ENCODE data around the gene PIP4K2A.
A peak's percentile ranks its signal among the peaks of the same experiment; 100 is the strongest.

DNA sequence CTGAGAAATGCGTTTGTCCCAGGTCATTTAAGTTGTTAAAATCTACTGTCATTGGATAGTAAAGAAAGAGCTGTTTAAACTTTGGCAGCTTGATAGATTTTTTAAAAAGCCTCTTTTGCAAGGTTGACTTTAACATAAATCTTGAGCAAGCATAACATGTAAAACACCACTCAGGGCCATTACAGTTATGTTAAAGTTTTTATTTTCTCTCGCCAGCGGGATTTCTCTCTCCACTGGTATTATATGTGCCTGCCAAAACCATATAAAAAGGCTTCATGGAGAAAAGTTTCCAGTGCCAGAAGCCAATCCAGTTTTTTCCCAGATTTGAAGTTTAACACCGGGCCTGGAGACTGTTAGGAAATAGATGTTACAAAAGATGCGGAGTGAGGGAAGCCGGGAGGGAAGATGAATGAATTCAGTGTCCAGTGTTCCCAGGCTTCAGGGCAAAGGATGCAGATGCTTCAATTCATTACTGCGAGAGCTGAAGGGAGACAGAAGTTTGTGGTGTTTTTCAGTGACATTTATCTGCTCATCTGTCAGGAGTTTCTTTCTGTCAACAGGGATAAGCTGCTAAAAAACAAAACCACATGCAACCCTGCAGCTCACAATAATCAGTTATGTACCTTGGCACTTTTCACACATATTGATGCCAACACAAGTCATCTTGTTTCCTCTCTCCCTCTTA, 213.6 kb downstream of the PIP4K2A start:
- TF ChIP-seq ESRRG (CRISPR knock-in tag; IDR thresholded peaks at IDR 0.05): no peak
- no peak for TF ChIP-seq ZFP30 (CRISPR knock-in tag; IDR thresholded peaks at IDR 0.05)
- TF ChIP-seq TCF4 (CRISPR knock-in tag; IDR thresholded peaks at IDR 0.05; ENCODE audit: borderline replicate concordance): peak; percentile 75; the same call in 1 of the 2 replicates
- TF ChIP-seq RARB (CRISPR knock-in tag; IDR thresholded peaks at IDR 0.05): no peak
- TF ChIP-seq, protein P1, sequence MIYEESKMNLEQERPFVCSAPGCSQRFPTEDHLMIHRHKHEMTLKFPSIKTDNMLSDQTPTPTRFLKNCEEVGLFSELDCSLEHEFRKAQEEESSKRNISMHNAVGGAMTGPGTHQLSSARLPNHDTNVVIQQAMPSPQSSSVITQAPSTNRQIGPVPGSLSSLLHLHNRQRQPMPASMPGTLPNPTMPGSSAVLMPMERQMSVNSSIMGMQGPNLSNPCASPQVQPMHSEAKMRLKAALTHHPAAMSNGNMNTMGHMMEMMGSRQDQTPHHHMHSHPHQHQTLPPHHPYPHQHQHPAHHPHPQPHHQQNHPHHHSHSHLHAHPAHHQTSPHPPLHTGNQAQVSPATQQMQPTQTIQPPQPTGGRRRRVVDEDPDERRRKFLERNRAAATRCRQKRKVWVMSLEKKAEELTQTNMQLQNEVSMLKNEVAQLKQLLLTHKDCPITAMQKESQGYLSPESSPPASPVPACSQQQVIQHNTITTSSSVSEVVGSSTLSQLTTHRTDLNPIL (CRISPR knock-in tag; IDR thresholded peaks at IDR 0.05; ENCODE audit: low read depth): no peak
- TF ChIP-seq, protein P2, sequence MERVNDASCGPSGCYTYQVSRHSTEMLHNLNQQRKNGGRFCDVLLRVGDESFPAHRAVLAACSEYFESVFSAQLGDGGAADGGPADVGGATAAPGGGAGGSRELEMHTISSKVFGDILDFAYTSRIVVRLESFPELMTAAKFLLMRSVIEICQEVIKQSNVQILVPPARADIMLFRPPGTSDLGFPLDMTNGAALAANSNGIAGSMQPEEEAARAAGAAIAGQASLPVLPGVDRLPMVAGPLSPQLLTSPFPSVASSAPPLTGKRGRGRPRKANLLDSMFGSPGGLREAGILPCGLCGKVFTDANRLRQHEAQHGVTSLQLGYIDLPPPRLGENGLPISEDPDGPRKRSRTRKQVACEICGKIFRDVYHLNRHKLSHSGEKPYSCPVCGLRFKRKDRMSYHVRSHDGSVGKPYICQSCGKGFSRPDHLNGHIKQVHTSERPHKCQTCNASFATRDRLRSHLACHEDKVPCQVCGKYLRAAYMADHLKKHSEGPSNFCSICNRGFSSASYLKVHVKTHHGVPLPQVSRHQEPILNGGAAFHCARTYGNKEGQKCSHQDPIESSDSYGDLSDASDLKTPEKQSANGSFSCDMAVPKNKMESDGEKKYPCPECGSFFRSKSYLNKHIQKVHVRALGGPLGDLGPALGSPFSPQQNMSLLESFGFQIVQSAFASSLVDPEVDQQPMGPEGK (CRISPR knock-in tag; IDR thresholded peaks at IDR 0.05; ENCODE audit: borderline replicate concordance): no peak
- no peak for TF ChIP-seq ZFP3 (CRISPR knock-in tag; IDR thresholded peaks at IDR 0.05)
- no peak for TF ChIP-seq TOX (CRISPR knock-in tag; IDR thresholded peaks at IDR 0.05; ENCODE audit: borderline replicate concordance)
- TF ChIP-seq ARNTL (CRISPR knock-in tag; IDR thresholded peaks at IDR 0.05; ENCODE audit: borderline replicate concordance, low read depth): no peak
- TF ChIP-seq ZNF8 (CRISPR knock-in tag; IDR thresholded peaks at IDR 0.05): no peak

All from SK-N-SH treated with all-trans-retinoic acid at 6 μM for 48 hours (cell line).